ENCODE results near the gene WWTR1. TPM values are rescaled to one million over a fixed set of nuclear protein-coding genes. Genes with fewer than 3 reads are reported as not detected.

Gene WWTR1
- total RNA-seq, 1 experiment from 2014 or later, result 24.4 TPM

- Histone ChIP-seq H4K20me1 (ENCODE audit: control insufficient read depth, insufficient read depth, insufficient read length) (no peaks in the 10 kb centered on the region), H4K5ac (ENCODE audit: insufficient read length, low read depth, low read length) (no peak overlapping the region), H3K23ac (ENCODE audit: insufficient read length, low read depth, low read length) (no peak overlapping the region), H3K56ac (ENCODE audit: insufficient read length, low read depth, low read length) (no peak overlapping the region), H2BK12ac (ENCODE audit: insufficient read length, low read depth, low read length) (no peak overlapping the region), H2BK20ac (ENCODE audit: low read depth, low read length, poor library complexity, severe bottlenecking) (no peak overlapping the region), H3K27ac (ENCODE audit: insufficient read length, low read depth, low read length) (no peak overlapping the region), H4K8ac (replicated peaks; ENCODE audit: insufficient read length, low read depth, low read length) (no peak overlapping the region), H3K4me2 (ENCODE audit: insufficient read depth, insufficient read length, low read length) (no peak overlapping the region), H3K4me1 (ENCODE audit: insufficient read depth, low read length) (no peaks in the 10 kb centered on the region; the same call in 1 of the 2 replicates), H2BK120ac (ENCODE audit: low read depth, low read length, poor library complexity, severe bottlenecking) (no peak overlapping the region), H2AK5ac (ENCODE audit: insufficient read length, low read length) (no peak overlapping the region), H3K14ac (ENCODE audit: insufficient read depth, low read length) (no peak overlapping the region), H3K18ac (ENCODE audit: insufficient read length, low read depth, low read length) (no peak overlapping the region), H3K27me3 (ENCODE audit: insufficient read depth, low read length) (no peaks in the 10 kb centered on the region), H2AFZ (ENCODE audit: low read length) (no peak overlapping the region), H3K4ac (ENCODE audit: low read depth, low read length) (no peak overlapping the region), H3K79me1 (ENCODE audit: insufficient read depth, low read depth, low read length, poor library complexity, severe bottlenecking) (peaks cover 7% of the 10 kb centered on the region), H4K91ac (ENCODE audit: insufficient read length, low read depth, low read length) (no peak overlapping the region), H2BK5ac (ENCODE audit: insufficient read length, low read length) (no peak overlapping the region), H3K79me2 (ENCODE audit: insufficient read depth, low read length) (peaks cover 6% of the 10 kb centered on the region; the same call in 1 of the 2 replicates), H3T11ph (ENCODE audit: low read length) (no peak overlapping the region), H3K23me2 (ENCODE audit: insufficient read length, low read depth, low read length, poor library complexity, severe bottlenecking) (no peaks in the 10 kb centered on the region), H2BK15ac (ENCODE audit: low read depth, low read length) (no peak overlapping the region), H3K9ac (ENCODE audit: extremely low read depth, insufficient read length, low read length) (no peak overlapping the region), H3K9me3 (ENCODE audit: control insufficient read depth, low read depth, low read length) (no peaks in the 10 kb centered on the region)
- no peak overlapping the region for H3K4me3 Mint-ChIP-seq
- no peaks in the 10 kb centered on the region for H3K27me3 Mint-ChIP-seq (ENCODE audit: low read depth)
- no peaks in the 10 kb centered on the region; a peak in 1 of 5 replicates for H3K9me3 Mint-ChIP-seq
- H3K4me1 Mint-ChIP-seq, result peaks cover 18 to 28% of the 10 kb centered on the region in 2 experiments
- TF ChIP-seq CTCF (conservative IDR thresholded peaks at IDR 0.05), result no peak
- DNase-seq, result no peak
- no CpG with 5 or more reads among the region's 15 CpGs for WGBS (ENCODE audit: extremely low coverage, insufficient read length, low lambda C conversion rate)
- peaks cover 0 to 6% (median 1%) of the 10 kb centered on the region in 3 experiments; a peak in 2 of 7 replicates for H3K36me3 Mint-ChIP-seq (ENCODE audit: insufficient read depth in 1 of 3, low read depth in 3 of 3)
- peak overlapping the region; percentile 7 to 38 (median 9); a peak in 4 of 7 replicates for H3K27ac Mint-ChIP-seq
Measured at GRCh38 chr3:149638228-149639092, 19.4 kb downstream of the WWTR1 start.
